ENCODE results near the gene PCDHGC3. TPM values are rescaled to one million over a fixed set of nuclear protein-coding genes. Genes with fewer than 3 reads are reported as not detected.

The PCDHGC3 gene
- total and polyA plus RNA-seq, 4 donors: 3.7 to 11.0 (median 6.2) TPM

- TF ChIP-seq EGR1 (IDR thresholded peaks at IDR 0.05; ENCODE audit: low read depth in 2 of 2) (no peak), HNF4A (conservative IDR thresholded peaks at IDR 0.05) (no peak), FOXA1 (IDR thresholded peaks at IDR 0.05) (no peak), REST (IDR thresholded peaks at IDR 0.05) (no peak), ZBTB33 (IDR thresholded peaks at IDR 0.05) (no peak), FOXA2 (IDR thresholded peaks at IDR 0.05) (no peak), TAF1 (conservative IDR thresholded peaks at IDR 0.05) (no peak), CTCF (IDR thresholded peaks at IDR 0.05; ENCODE audit: low read depth, low read length, missing input control) (no peak), RAD21 (IDR thresholded peaks at IDR 0.05) (no peak), JUND (IDR thresholded peaks at IDR 0.05) (no peak), HNF4G (IDR thresholded peaks at IDR 0.05) (no peak), SP1 (IDR thresholded peaks at IDR 0.05) (no peak), YY1 (IDR thresholded peaks at IDR 0.05) (no peak), ATF3 (IDR thresholded peaks at IDR 0.05) (no peak), NR2F2 (IDR thresholded peaks at IDR 0.05) (no peak), GABPA (IDR thresholded peaks at IDR 0.05 in 1 of 2, conservative IDR thresholded peaks at IDR 0.05 in 1 of 2) (no peak)
- H3K9ac ChIP-seq (ENCODE audit: low read depth in 1 of 2, low read length in 2 of 2): no peak overlapping the region
- no peaks in the 10 kb centered on the region for H3K36me3 ChIP-seq (ENCODE audit: control insufficient read depth in 4 of 4, insufficient read depth in 3 of 4, low read depth in 1 of 4, low read length in 3 of 4)
- H3K27me3 ChIP-seq (ENCODE audit: control insufficient read depth in 4 of 4, insufficient read depth in 4 of 4, low read length in 3 of 4): no peaks in the 10 kb centered on the region
- H3K4me3 ChIP-seq (ENCODE audit: low read depth in 1 of 3, low read length in 3 of 3): no peak overlapping the region
- H3K4me1 ChIP-seq (ENCODE audit: control insufficient read depth in 4 of 4, insufficient read depth in 4 of 4, low read length in 3 of 4): peaks cover 0 to 11% (median 4%) of the 10 kb centered on the region in 4 donors
- no peak for DNase-seq (ENCODE audit: low spot score)
- H3K9me3 ChIP-seq (ENCODE audit: control insufficient read depth in 4 of 4, low read length in 3 of 4): peaks cover 0 to 4% (median under 1%) of the 10 kb centered on the region in 4 donors
- 88% methylated on average over 10 of the region's 10 CpGs for WGBS
- H3K27ac ChIP-seq (ENCODE audit: low read depth in 1 of 2, low read length in 2 of 2): no peak overlapping the region
Measured at GRCh38 chr5:141490271-141490670, 14.5 kb downstream of the PCDHGC3 start.

- H3K9me3 ChIP-seq (ENCODE audit: control insufficient read depth in 4 of 4, low read length in 3 of 4): peaks cover 0 to 2% (median 0%) of the 10 kb centered on the region in 4 donors
- no peaks in the 10 kb centered on the region for H3K27me3 ChIP-seq (ENCODE audit: control insufficient read depth in 4 of 4, insufficient read depth in 4 of 4, low read length in 3 of 4)
- H3K27ac ChIP-seq (ENCODE audit: low read depth in 1 of 2, low read length in 2 of 2): no peak overlapping the region
- no peaks in the 10 kb centered on the region for H3K36me3 ChIP-seq (ENCODE audit: control insufficient read depth in 4 of 4, insufficient read depth in 3 of 4, low read depth in 1 of 4, low read length in 3 of 4)
- TF ChIP-seq CTCF (IDR thresholded peaks at IDR 0.05; ENCODE audit: low read depth, low read length, missing input control) (no peak), YY1 (IDR thresholded peaks at IDR 0.05) (no peak), ZBTB33 (IDR thresholded peaks at IDR 0.05) (no peak), RXRA (IDR thresholded peaks at IDR 0.05) (no peak), TAF1 (conservative IDR thresholded peaks at IDR 0.05) (no peak), FOXA2 (IDR thresholded peaks at IDR 0.05) (no peak), JUND (IDR thresholded peaks at IDR 0.05) (no peak), ATF3 (IDR thresholded peaks at IDR 0.05) (no peak), FOXA1 (IDR thresholded peaks at IDR 0.05) (no peak), HNF4A (conservative IDR thresholded peaks at IDR 0.05) (no peak), RAD21 (IDR thresholded peaks at IDR 0.05) (no peak), EGR1 (IDR thresholded peaks at IDR 0.05; ENCODE audit: low read depth in 2 of 2) (no peak), HNF4G (IDR thresholded peaks at IDR 0.05) (no peak), NR2F2 (IDR thresholded peaks at IDR 0.05) (no peak), MAX (IDR thresholded peaks at IDR 0.05) (no peak)
- no peak for DNase-seq (ENCODE audit: low spot score)
- peaks cover 0 to 9% (median 4%) of the 10 kb centered on the region in 4 donors for H3K4me1 ChIP-seq (ENCODE audit: control insufficient read depth in 4 of 4, insufficient read depth in 4 of 4, low read length in 3 of 4)
- no peak overlapping the region for H3K9ac ChIP-seq (ENCODE audit: low read depth in 1 of 2, low read length in 2 of 2)
- WGBS: 76% methylated on average over 13 of the region's 13 CpGs
- H3K4me3 ChIP-seq (ENCODE audit: low read depth in 1 of 3, low read length in 3 of 3): no peak overlapping the region
Measured at GRCh38 chr5:141490771-141491170, 15.0 kb downstream of the PCDHGC3 start.

Measured in liver (tissue), 9 donors.